GOT3 (cell line): ENCODE data around the gene TAF1B.

ENCODE experiments used
- DNase-seq: peaks from one replicate; lab custom pipeline; 2025; ENCODE audit warnings: mixed read lengths; lab: John Stamatoyannopoulos, UW

TAF1B gene

GRCh38 chr2:9967053-9967775 lies 123.9 kb downstream of the TAF1B start:
- no peak for DNase-seq

- no peak for DNase-seq
Measured at GRCh38 chr2:9968553-9969497, 125.6 kb downstream of the TAF1B start.

DNA sequence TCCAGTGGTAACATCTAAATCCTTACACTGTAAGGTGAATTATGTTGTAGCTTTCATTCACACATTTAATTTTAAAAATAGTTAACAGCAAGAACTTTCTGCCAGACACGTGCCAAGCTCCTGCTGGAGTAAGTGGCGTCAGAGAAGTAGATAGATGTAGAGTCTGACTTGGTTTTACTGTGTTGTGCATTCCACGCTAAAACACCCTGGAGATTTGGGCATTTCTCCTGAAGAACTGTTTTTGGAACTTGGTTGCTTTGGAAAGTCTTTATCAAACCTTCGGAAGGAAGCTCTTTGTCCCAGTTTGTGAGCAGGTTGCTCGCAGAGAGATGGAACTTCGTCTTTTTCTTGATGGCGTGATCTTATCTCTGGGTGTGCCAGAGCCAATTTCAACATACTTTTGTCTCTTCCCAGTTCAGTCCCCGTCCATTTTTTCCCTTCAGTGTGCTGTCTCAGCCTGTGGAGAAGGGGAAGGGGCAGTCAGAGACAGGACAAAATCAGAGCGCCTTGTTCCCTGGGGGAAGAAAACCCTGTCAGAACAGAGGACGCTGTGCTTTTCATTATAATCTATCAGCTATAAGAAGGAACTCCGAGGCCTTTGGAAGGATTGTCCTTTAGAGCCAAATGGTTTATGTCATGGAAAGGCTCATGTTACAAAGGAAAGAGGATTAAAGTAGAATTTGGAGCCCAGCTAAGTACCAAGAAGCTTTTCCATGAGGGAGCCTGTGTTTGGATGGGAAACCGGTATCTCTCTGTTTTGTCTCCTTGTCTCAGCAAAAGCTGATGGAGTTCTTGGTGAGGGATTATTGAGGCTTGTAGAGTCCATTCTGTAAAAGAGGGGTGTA lies 127.1 kb downstream of the TAF1B start:
- DNase-seq = no peak

DNA sequence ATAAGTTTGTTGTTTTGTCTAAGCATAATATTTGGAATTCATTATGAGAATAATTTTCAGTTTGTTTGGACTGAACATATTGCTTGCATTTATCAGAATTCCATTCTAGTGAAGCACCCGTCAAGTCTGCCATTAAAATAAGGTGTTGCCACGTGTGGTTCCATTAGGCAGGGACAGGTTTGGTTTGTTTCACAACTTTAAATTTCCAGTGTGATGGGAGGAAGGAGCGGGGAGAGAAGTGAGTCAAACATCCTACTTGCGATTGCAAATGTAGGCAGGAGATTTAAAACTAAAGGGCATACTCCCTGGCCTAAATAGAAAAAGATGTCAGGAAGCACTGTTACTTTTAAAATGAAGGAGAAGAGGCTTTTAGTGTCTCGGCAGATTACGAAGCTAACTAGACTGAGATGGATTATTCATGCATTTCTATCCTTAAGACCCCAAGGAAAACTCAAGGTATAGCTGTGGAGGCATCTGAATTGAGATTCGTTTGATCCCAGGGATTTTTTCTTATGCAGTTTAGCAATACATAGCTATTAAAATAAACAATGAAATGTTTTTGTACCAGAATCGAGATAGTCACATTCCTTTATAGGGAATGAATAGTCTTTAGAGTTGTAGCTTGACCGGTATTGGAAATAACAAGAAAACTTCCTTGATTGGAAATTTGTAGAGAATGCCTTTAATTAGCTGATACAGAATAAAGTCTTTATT lies 128.0 kb downstream of the TAF1B start:
- no peak for DNase-seq

- DNase-seq = no peak
Measured at GRCh38 chr2:9971890-9972289, 128.6 kb downstream of the TAF1B start.

- no peak for DNase-seq
Measured at GRCh38 chr2:9972621-9973479, 129.6 kb downstream of the TAF1B start.

GRCh38 chr2:9973690-9974089 lies 130.4 kb downstream of the TAF1B start:
- DNase-seq = no peak

- no peak for DNase-seq
Measured at GRCh38 chr2:9974343-9974742, 131.1 kb downstream of the TAF1B start.

GRCh38 chr2:9975328-9975727 lies 132.1 kb downstream of the TAF1B start:
- no peak for DNase-seq

- DNase-seq = peak; percentile 14
Measured at GRCh38 chr2:9975805-9976447, 132.7 kb downstream of the TAF1B start.

GRCh38 chr2:9979977-9980376 lies 136.7 kb downstream of the TAF1B start:
- DNase-seq = no peak

- DNase-seq = no peak
Measured at GRCh38 chr2:9980520-9980919, 137.2 kb downstream of the TAF1B start.

DNA sequence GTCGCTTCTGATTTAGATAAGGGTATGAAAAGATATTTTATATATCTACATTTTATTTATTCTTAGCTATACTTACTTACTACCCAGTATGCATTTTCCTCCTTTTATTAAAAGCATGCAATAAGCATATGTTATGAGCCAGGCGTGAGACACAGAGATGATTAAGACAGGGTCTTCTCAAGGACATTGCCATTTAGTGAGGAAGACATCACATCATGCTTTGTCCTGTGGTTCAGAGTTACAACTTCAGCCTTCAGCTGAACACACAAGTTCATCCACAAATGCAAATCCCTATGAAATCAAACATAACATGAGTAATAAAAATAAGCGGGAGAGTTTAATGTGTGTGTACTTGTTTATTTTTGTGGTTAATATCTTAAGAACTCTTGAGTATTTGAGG lies 138.4 kb downstream of the TAF1B start:
- no peak for DNase-seq

DNA sequence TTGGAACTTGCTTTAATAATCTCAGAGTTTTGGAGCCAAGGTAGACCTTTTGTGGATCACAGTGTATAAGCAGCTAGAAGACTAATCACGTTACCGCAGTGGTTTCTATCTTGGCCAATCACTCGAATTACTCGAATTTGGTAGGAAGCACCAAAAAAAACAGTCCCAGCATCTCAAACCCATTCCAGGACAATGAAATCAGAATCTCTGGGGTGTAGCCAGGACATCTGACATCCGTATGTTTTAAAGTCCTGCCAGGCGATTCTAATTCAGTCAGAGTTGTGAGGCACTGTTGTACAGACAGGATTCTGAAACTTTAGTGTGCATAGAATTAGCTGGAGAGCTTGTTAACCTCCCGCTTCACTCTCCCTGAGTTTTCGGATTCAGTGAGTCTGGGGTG lies 139.0 kb downstream of the TAF1B start:
- no peak for DNase-seq

- no peak for DNase-seq
Measured at GRCh38 chr2:9982891-9983290, 139.6 kb downstream of the TAF1B start.

- DNase-seq = no peak
Measured at GRCh38 chr2:9983401-9984216, 140.3 kb downstream of the TAF1B start.
